Right cardiac atrium (tissue), 5 donors: ENCODE results near the gene MTARC2. TPM values are rescaled to one million over a fixed set of nuclear protein-coding genes. Genes with fewer than 3 reads are reported as not detected.
A peak's percentile ranks its signal among the peaks of the same experiment; 100 is the strongest.

Experiments used
- ATAC-seq, 2 donors: fragments of 200-7000 bp; cut with Tn5 transposase; one replicate each; pipeline versions ENCODE4 v1.8.0 to v1.9.1; 2020; ENCODE audit warnings: moderate library complexity in 2 of 2, mild to moderate bottlenecking in 1 of 2
- DNase-seq, 3 donors: peaks; one replicate each; pipeline ENCODE4 v3.0.0-alpha.2; 2020
- H3K27ac ChIP-seq: one replicate; pipeline ENCODE4 v1.5.1; 2013; ENCODE audit warnings: mild to moderate bottlenecking, low read length, control low read depth, moderate library complexity
- H3K27me3 ChIP-seq: one replicate; pipeline ENCODE4 v1.6.1; 2013; ENCODE audit not compliant: control insufficient read depth, insufficient read depth
- H3K4me1 ChIP-seq: one replicate; pipeline ENCODE4 v1.6.1; 2013; ENCODE audit warnings: low read length; ENCODE audit not compliant: control insufficient read depth, insufficient read depth
- H3K4me3 ChIP-seq: one replicate; pipeline ENCODE4 v1.5.1; 2013; ENCODE audit warnings: low read length, control low read depth
- H3K9me3 ChIP-seq: one replicate; pipeline ENCODE4 v1.6.1; 2013; ENCODE audit warnings: low read length; ENCODE audit not compliant: control insufficient read depth
- WGBS: extraction: QIAGEN DNeasy Blood & Tissue Kit; methylation state at CpG from one replicate; pipeline ENCODE4 v1.1.7; 2013; 5-methylcytosine and 5-hydroxymethylcytosine counted together
- intact Hi-C, 4 donors: fragments of 100-400 bp; cut with DNase I; formaldehyde crosslinking; loops; one replicate each; pipeline versions ENCODE4 v1.11.0 to v1.14.0; 2022 to 2023
- polyA plus RNA-seq: library from polyadenylated mRNA; stranded (reverse); fragments of 200-250 nt; gene quantifications from one replicate; pipeline ENCODE4 v1.2.3, GENCODE V29; 2013
- total RNA-seq, 4 donors: library from RNA; stranded (reverse); fragmentation: NEBNext Ultra II Directional; extraction: Animal tissue kit (Norgen Biotek cat#: 25700); gene quantifications; one replicate each; pipeline ENCODE4 v1.2.1, GENCODE V29; 2021
- donor health status: healthy with polysubstance abuse.
- donor health status: DM: no; HTN: yes; CAD: no.
- donor health status: DM: no; HTN: no; CAD: no.
- donor health status: DM: no; HTN: yes; CAD: no; lungs with severe emphysema.
- donor health status: DM: yes; HTN: yes; CAD: no.

The MTARC2 gene
- total and polyA plus RNA-seq, 5 donors: 25.9 to 33.0 (median 30.7) TPM

DNA sequence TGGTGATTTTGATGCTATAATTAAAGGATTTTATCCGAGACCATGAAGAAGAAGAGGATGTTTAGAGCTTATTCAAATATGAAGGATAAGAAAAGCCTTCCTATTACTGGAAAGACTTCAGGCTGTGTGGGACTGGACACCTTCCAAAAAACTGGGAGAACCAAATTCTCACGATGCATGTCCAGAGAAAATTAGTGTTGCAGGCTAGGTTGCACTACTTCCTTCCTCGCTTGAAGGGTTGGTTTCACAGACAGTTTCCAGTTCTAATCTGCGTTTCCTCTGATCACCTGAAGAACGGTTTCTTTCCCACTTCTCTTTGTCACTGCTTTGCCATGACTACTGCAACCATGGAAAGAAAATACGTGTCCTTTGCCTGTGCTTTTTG, 2.0 kb downstream of the MTARC2 start:
- ATAC-seq: no peak
- H3K4me3 ChIP-seq: peak overlapping the region; percentile 31
- 16% methylated on average over 6 of the region's 6 CpGs for WGBS
- peak overlapping the region; percentile 1 for H3K27ac ChIP-seq
- no peaks in the 10 kb centered on the region for H3K27me3 ChIP-seq
- no peaks in the 10 kb centered on the region for H3K9me3 ChIP-seq
- DNase-seq: no peak
- intact Hi-C loops: no loop called here
- peaks cover 22% of the 10 kb centered on the region for H3K4me1 ChIP-seq

DNA sequence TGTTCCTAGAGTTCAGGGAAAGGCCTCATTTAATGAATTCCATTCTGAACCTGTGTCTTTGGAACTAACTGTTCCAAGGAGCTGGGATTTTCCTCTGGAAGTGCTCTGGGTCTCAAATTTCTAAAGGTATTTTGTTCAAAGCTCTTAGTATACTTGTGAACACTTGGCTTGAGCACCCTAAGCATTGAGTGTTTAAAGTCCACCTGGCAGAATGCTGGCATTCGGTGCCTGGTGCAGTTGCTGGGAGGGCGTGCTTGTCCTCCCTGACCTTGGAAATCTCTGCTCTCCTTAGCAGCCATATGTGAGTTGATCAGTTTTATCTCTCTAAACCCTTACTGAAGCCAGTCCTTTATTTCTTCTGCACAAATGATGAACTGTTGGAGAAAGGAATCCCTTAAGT, 3.0 kb downstream of the MTARC2 start:
- no peaks in the 10 kb centered on the region for H3K9me3 ChIP-seq
- intact Hi-C loops: no loop called here
- 56% methylated on average over 2 of the region's 2 CpGs for WGBS
- peaks cover 22% of the 10 kb centered on the region for H3K4me1 ChIP-seq
- H3K27ac ChIP-seq: peak overlapping the region; percentile 28
- no peak for DNase-seq
- no peak for ATAC-seq
- H3K4me3 ChIP-seq: no peak overlapping the region
- no peaks in the 10 kb centered on the region for H3K27me3 ChIP-seq

DNA sequence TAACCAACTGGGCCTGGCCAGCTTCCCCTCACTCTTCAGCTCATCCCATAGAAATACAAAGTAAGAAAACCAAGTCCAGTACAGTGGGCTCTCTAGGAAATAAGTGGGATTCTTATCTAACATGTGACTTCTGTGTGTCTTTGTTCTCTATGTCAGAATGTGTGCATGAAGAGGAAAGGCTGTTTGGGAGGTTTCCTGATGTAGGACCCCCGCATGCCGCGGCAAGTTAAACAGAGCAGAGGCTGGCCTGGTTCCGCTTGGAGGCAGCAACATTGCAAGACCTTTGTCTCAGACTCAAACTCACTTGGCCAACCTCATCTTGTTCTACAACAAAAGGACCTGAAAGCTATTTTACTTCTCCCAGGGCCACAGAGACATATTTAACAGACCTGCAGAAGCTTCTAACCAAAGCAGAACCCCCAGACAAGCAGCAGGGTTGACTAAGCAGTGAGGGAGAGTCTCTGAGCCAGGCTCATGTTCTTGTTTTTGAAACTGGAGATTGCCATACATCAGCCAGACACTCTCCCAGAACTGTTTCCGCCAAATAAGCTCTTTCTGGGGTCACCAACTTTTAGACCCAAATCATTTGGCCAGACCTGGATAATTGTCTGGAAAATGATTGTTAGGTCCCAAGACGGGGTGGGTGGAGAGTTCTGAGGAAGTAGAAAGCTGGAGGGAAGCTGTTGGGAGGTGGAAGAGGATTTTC, 6.2 kb downstream of the MTARC2 start:
- H3K4me3 ChIP-seq: no peak overlapping the region
- intact Hi-C loops: no loop called here
- peaks cover 20% of the 10 kb centered on the region for H3K4me1 ChIP-seq

DNA sequence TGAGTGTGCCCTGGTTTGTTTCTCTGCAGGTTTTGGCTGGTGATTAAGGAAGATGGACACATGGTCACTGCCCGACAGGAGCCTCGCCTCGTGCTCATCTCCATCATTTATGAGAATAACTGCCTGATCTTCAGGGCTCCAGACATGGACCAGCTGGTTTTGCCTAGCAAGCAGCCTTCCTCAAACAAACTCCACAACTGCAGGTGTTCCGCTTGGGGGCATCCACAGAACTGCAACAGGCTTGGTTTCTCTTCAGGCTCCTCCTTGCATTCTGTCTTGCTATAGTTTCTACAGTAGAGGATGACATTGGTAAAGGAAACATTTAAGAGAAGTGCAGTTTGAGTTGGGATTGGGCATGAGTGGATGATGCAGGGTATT, 6.8 kb downstream of the MTARC2 start:
- no peak for DNase-seq
- Histone ChIP-seq H3K4me1 (peaks cover 20% of the 10 kb centered on the region), H3K9me3 (no peaks in the 10 kb centered on the region), H3K27me3 (no peaks in the 10 kb centered on the region), H3K27ac (peak overlapping the region; percentile 6), H3K4me3 (no peak overlapping the region)
- ATAC-seq: no peak
- intact Hi-C loops: no loop called here
- WGBS: 92% methylated on average over 4 of the region's 4 CpGs

More for the DNA sequence above, 6.2 kb downstream of the MTARC2 start:
- DNase-seq (peak in 1 of 3 donors; percentile 48), ATAC-seq (no peak)
- Histone ChIP-seq H3K27ac (peak overlapping the region; percentile 31), H3K27me3 (no peaks in the 10 kb centered on the region), H3K9me3 (no peaks in the 10 kb centered on the region)
- WGBS: 57% methylated on average over 6 of the region's 6 CpGs

DNA sequence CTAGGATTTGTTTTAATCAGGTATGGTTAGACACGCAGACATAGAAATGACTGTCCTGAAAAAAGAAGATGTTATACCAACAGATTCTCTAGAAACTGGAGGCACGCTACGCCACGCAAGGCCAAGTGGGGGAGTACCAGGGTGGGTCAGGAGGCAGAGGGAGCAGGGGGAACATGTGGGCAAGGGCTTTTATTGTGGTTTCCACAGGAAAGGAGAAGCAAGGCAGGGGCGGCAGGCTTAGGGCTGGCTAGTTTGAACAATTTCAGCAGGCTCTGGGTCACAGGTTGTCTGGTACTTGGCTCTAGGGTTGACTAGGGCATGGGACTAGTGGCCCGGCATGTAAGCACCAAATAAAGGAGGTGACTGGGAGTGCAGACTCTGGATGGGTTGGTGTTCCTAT, 7.2 kb downstream of the MTARC2 start:
- H3K4me1 ChIP-seq: peaks cover 20% of the 10 kb centered on the region
- H3K27me3 ChIP-seq: no peaks in the 10 kb centered on the region
- ATAC-seq: no peak
- no peak overlapping the region for H3K27ac ChIP-seq
- intact Hi-C loops: no loop called here
- no peaks in the 10 kb centered on the region for H3K9me3 ChIP-seq
- H3K4me3 ChIP-seq: no peak overlapping the region
- 92% methylated on average over 6 of the region's 6 CpGs for WGBS
- DNase-seq: no peak

DNA sequence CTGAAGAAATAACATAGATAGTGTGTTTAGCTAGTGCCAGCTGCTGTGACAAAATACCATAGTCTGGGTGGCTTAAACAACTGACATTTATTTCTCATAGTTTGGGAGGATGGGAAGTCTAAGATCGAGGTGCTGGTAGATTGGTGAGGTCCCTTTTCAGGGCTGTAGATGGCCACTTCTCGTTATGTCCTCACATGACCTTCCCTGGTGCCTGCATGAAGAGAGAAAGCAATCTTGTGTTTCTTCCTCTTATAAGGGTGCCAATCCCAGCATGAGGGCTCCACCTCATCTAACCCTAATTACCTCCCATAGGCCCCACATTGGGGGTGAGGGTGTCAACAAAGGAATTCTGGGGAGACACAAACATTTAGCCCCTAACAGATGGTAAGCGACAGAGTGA, 9.3 kb downstream of the MTARC2 start:
- H3K27me3 ChIP-seq: no peaks in the 10 kb centered on the region
- intact Hi-C loops: no loop called here
- ATAC-seq (no peak), DNase-seq (no peak)
- no peak overlapping the region for H3K27ac ChIP-seq
- peaks cover 8% of the 10 kb centered on the region for H3K4me1 ChIP-seq
- 96% methylated on average over 3 of the region's 3 CpGs for WGBS
- no peak overlapping the region for H3K4me3 ChIP-seq
- no peaks in the 10 kb centered on the region for H3K9me3 ChIP-seq

DNA sequence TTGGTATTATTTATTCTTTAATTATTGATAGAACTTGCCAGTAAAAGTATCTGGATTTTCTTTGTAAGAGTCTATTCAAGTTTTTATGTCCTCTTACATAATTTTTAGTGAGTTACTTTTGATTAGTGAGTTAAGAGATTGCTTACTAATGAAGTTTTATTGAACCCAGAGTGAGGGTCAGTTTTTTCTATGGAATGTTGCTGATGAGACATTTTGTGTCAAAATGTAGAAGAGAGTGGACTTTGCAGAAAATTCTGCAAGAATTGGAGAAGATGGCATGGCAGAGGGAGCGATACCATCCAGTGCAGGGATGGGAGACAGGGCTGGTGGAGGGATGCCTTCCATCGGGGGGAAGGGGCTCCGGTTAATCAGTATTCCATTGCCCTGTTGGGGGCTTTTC, 11.0 kb downstream of the MTARC2 start:
- ATAC-seq: no peak
- H3K27ac ChIP-seq: no peak overlapping the region
- intact Hi-C loops: no loop called here
- H3K4me1 ChIP-seq: peaks cover 4% of the 10 kb centered on the region
- H3K27me3 ChIP-seq: no peaks in the 10 kb centered on the region
- no peak overlapping the region for H3K4me3 ChIP-seq
- H3K9me3 ChIP-seq: no peaks in the 10 kb centered on the region
- no peak for DNase-seq
- WGBS: 94% methylated on average over 3 of the region's 3 CpGs

DNA sequence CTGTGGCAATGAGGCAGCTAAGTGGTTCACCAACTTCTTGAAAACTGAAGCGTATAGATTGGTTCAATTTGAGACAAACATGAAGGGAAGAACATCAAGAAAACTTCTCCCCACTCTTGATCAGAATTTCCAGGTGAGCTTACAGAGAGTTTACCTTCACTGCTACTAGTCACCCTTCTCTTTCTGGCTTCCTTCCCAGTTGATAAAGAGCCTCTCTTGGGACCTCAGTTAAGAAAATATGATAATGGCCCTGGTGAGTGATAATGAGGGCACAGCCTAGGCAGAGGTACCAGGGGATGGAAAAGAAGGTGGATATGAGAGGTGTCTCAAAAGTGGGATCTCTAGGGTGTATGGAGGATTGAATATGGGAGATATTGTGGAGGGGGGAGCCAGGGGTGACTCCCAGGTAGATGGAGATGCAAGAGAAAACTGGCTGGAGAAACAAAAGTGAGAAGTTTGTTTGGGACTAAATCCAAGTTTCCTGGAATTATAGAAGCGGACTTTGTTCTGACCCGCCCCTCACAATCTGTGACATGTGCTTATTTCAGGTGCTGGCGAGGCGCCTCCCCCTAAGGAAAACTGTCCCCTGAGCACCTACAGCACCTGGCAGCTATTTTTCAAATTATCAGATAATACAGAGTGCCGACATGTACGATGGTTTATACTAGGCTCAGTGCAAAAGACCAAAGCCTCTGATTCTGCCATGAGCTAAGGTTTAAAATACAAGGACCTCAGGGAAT, 13.7 kb downstream of the MTARC2 start:
- no peak overlapping the region for H3K27ac ChIP-seq
- no peak overlapping the region for H3K4me3 ChIP-seq
- intact Hi-C loops: no loop called here
- H3K9me3 ChIP-seq: no peaks in the 10 kb centered on the region
- DNase-seq (no peak), ATAC-seq (no peak)
- no peaks in the 10 kb centered on the region for H3K4me1 ChIP-seq
- H3K27me3 ChIP-seq: no peaks in the 10 kb centered on the region
- 94% methylated on average over 7 of the region's 7 CpGs for WGBS

DNA sequence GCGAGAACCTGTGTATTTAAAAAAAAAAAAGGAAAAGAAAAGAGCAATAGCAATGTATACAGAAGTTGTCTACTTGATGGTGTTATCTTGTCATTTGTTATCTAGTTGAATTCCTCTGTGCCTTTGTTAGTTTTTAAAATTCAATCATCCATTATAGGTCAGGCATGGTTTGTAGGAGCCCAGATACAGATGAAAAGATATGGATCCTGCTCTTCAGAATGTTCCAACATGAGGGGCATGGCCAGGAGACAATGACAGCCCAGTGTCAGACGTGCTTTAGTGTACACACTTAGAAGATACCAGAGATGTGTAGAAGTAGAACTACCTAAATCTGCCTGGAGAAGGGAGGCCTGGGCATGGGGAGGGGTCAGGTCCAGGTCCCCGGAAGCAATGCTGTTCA, 16.6 kb downstream of the MTARC2 start:
- no peak for DNase-seq
- 85% methylated on average over 3 of the region's 3 CpGs for WGBS
- Histone ChIP-seq H3K27me3 (no peaks in the 10 kb centered on the region), H3K4me1 (no peaks in the 10 kb centered on the region), H3K9me3 (no peaks in the 10 kb centered on the region), H3K27ac (no peak overlapping the region), H3K4me3 (no peak overlapping the region)
- intact Hi-C loops: no loop called here
- ATAC-seq: no peak

DNA sequence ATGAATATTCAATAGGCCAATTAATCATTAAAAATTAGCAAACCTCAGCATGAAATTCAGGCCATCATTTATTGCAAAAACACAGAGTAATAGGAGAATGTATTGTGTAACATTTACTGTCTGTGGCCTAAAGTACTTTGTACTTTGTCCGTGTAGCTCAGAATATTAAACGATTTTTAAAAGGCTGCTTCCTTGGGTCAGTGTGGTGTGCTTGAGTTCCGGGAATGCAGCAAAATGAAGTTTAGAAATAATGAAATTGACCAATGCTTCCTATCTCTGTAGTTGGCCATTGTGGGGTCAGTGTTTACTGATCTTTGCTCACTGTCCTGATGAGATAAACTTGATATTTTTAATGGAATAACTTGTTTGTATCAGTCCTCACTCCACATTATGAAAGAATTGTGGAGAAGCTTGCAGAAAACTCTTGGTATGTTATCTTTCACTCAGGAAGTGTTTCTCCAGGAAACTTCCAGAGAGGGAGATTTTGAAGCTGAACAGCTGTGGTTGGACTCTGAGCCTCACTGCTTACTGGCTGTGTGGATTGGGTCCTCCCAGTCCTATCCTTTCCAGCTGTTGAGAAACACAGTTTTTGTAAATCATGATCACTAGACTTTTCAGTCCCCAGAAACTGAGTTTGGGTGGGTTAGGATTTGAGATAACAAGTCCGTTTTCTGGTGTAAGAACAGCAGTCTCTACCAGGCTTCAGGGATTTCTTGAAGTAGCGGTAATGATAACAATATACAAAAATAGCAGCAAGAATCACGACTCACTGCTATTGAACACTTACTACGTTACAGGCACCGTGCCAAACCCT, 19.4 kb downstream of the MTARC2 start:
- Histone ChIP-seq H3K27ac (peak overlapping the region; percentile 26), H3K9me3 (no peaks in the 10 kb centered on the region), H3K4me1 (peaks cover 2% of the 10 kb centered on the region), H3K27me3 (no peaks in the 10 kb centered on the region), H3K4me3 (no peak overlapping the region)
- WGBS: 24% methylated on average over 8 of the region's 8 CpGs
- DNase-seq: peak in 2 of 3 donors; percentile 36 to 56
- intact Hi-C loops: no loop called here
- ATAC-seq: peak; percentile 93 to 94

DNA sequence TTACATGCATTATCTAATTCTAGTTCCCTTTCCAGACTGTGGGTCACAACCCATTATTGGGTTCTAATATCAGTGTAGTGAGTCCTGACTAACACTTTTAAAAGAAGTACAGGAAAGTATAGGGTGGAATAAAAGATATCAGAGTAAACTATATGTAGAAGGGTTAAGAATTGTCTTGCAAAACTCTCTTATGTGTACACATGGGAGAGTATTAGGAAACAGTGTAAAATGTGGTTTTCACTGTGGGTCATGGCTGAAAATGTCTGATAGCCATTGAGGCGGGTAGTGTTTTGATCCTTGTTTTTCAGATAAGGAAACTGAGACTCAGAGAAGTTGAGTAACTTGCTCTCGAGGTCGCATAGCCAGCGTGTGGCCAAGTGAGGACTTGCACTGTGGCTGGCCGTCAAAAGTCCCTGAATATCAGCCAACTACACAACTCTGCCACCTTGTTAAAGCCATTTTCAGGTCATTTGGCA, 20.0 kb downstream of the MTARC2 start:
- Histone ChIP-seq H3K9me3 (no peaks in the 10 kb centered on the region), H3K27ac (peak overlapping the region; percentile 30), H3K4me1 (peaks cover 2% of the 10 kb centered on the region), H3K4me3 (no peak overlapping the region), H3K27me3 (no peaks in the 10 kb centered on the region)
- 39% methylated on average over 5 of the region's 5 CpGs for WGBS
- intact Hi-C loops: no loop called here
- ATAC-seq (peak; percentile 63 to 74), DNase-seq (peak in 2 of 3 donors; percentile 53 to 72)
